Esophagus squamous epithelium (tissue), 5 donors: Measurements from ENCODE around the gene PNPLA2. TPM values are rescaled to one million over a fixed set of nuclear protein-coding genes. Genes with fewer than 3 reads are reported as not detected.

Experiments
- DNase-seq: peaks from one replicate; lab custom pipeline; 2025; lab: John Stamatoyannopoulos, UW
- H3K27ac ChIP-seq, 4 donors: fragments of 200-600 bp; sonication (generic); one replicate each; pipeline ENCODE4 v1.5.1; 2016 to 2019; ENCODE audit warnings: mild to moderate bottlenecking in 1 of 4
- H3K27me3 ChIP-seq, 4 donors: fragments of 200-600 bp; sonication (generic); 1 replicate in 3 of 4; 2 replicates in 1 of 4; pipeline versions ENCODE4 v1.5.1 to v1.6.0; 2017 to 2021; ENCODE audit warnings: antibody characterized with exemption in 1 of 4
- H3K36me3 ChIP-seq, 3 donors: fragments of 200-600 bp; sonication (generic); one replicate each; pipeline ENCODE4 v1.5.1; 2016 to 2019
- H3K4me1 ChIP-seq, 3 donors: fragments of 200-600 bp; sonication (generic); one replicate each; pipeline ENCODE4 v1.5.1; 2017 to 2019
- H3K4me3 ChIP-seq, 4 donors: fragments of 200-600 bp; sonication (generic); 1 replicate in 3 of 4; 2 replicates in 1 of 4; pipeline ENCODE4 v1.5.1; 2016 to 2019; ENCODE audit warnings: mild to moderate bottlenecking in 2 of 4, moderate library complexity in 1 of 4
- H3K9me3 ChIP-seq, 3 donors: fragments of 200-600 bp; sonication (generic); one replicate each; pipeline ENCODE4 v1.5.1; 2016 to 2019
- CTCF ChIP-seq, 6 experiments: fragments of 450-650 bp in 4 of 6; fragments of 200-600 bp in 2 of 6; sonication (generic) in 2 of 6; IDR thresholded peaks; one replicate each; pipeline ENCODE4 v1.5.1; 2016 to 2019; ENCODE audit warnings: antibody characterized with exemption in 6 of 6, mild to moderate bottlenecking in 4 of 6, moderate library complexity in 4 of 6
- POLR2A ChIP-seq, 4 donors: fragments of 450-650 bp; IDR thresholded peaks; one replicate each; pipeline ENCODE4 v1.6.1; 2017; ENCODE audit warnings: antibody characterized with exemption in 4 of 4, mild to moderate bottlenecking in 4 of 4, moderate library complexity in 3 of 4
- WGBS, 2 donors: methylation state at CpG; one replicate each; pipeline ENCODE4 v1.1.5; 2018; 5-methylcytosine and 5-hydroxymethylcytosine counted together
- intact Hi-C: fragments of 100-400 bp; cut with DNase I; formaldehyde crosslinking; loops from one replicate; pipeline ENCODE4 v1.15.0; 2022
- total RNA-seq, 4 donors: library from RNA; depleted of rRNA; stranded (reverse); fragments of >200 nt; gene quantifications; one replicate each; pipeline ENCODE4 v1.1.0, GENCODE V29; 2016
- donor health status: DM: yes; HTN: yes; CAD: no.

PNPLA2 gene
- total RNA-seq, 4 donors from 2014 or later, result 14.2 to 42.7 (median 26.0) TPM

GRCh38 chr11:861105-861479, 42.4 kb downstream of the PNPLA2 start:
- no peaks in the 10 kb centered on the region for H3K9me3 ChIP-seq
- peaks cover 11 to 50% (median 11%) of the 10 kb centered on the region in 3 donors for H3K4me1 ChIP-seq
- H3K27ac ChIP-seq, result no peak overlapping the region
- no peaks in the 10 kb centered on the region for H3K27me3 ChIP-seq
- intact Hi-C loops, result no loop called here
- no peak overlapping the region for H3K4me3 ChIP-seq
- WGBS, 2 donors, result 73 to 91% methylated on average over 2 to 12 of the region's 14 CpGs
- H3K36me3 ChIP-seq, result peaks cover 0 to 38% (median 7%) of the 10 kb centered on the region in 3 donors
- no peak for DNase-seq
- no peak for TF ChIP-seq POLR2A (IDR thresholded peaks at IDR 0.05)

GRCh38 chr11:862081-862661, 43.5 kb downstream of the PNPLA2 start:
- Histone ChIP-seq H3K4me3 (no peak overlapping the region), H3K4me1 (peaks cover 11 to 40% (median 11%) of the 10 kb centered on the region in 3 donors), H3K27ac (no peak overlapping the region), H3K27me3 (no peaks in the 10 kb centered on the region), H3K36me3 (peaks cover 0 to 49% (median 7%) of the 10 kb centered on the region in 3 donors), H3K9me3 (no peaks in the 10 kb centered on the region)
- TF ChIP-seq POLR2A (IDR thresholded peaks at IDR 0.05) (no peak), CTCF (IDR thresholded peaks at IDR 0.05) (no peak)
- 50 to 64% methylated on average over 1 to 4 of the region's 20 CpGs for WGBS, 2 donors
- DNase-seq, result no peak
- intact Hi-C loops, result no loop called here

GRCh38 chr11:862696-863022, 43.9 kb downstream of the PNPLA2 start:
- H3K36me3 ChIP-seq, result peaks cover 0 to 53% (median 7%) of the 10 kb centered on the region in 3 donors
- intact Hi-C loops, result no loop called here
- 90% methylated on average over 4 of the region's 12 CpGs; no CpG with 5 or more reads in 1 of the 2 donors for WGBS, 2 donors
- no peak for DNase-seq
- TF ChIP-seq POLR2A (IDR thresholded peaks at IDR 0.05) (no peak), CTCF (IDR thresholded peaks at IDR 0.05) (no peak)
- H3K4me3 ChIP-seq, result no peak overlapping the region
- no peaks in the 10 kb centered on the region for H3K9me3 ChIP-seq
- no peak overlapping the region for H3K27ac ChIP-seq
- no peaks in the 10 kb centered on the region for H3K27me3 ChIP-seq
- H3K4me1 ChIP-seq, result peaks cover 11 to 40% (median 11%) of the 10 kb centered on the region in 3 donors

DNA sequence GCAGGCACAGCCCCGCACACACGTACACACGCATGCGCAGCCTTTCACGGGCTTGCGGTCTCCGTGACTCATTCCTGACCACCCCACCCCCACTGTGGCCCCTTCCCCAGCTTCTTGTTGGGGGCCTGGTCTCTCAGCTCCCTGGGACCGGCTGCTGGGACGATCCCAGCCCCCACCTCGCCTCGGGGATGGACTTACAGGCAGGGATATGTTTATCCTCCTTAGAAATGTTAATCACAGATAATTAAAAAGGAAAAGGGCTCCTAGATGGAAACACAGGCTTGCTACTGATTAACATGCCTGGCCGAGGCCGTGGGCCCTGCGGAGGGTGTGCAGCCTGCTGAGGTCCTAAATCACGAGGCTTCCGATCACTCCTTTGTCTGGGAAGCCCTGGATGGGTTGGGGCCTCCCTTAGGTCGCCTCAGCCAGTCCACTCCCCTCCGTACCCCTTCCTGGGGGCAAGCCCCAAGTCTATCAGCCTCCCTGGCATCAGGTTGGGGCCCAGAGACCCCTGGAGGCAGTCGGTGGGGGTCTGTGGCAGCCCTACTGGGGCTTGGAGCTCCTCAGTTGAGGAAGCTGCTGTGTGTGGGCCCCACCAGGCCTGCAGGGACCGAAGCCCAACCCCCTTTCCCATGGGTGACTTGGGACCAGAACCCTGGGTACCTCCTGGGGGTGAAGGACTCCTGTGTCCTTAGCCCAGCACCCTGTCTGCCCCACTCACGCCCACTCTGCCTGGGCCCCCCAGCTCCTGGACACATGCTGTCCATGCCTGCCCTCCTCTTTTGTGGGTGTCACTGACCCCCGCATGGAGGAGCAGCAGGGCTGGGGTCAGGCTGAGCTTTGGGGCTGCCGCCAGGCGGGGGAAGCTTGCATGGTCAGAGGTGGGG, 44.6 kb downstream of the PNPLA2 start:
- intact Hi-C loops, result no loop called here
- Histone ChIP-seq H3K36me3 (peaks cover 0 to 53% (median 7%) of the 10 kb centered on the region in 3 donors), H3K27me3 (no peaks in the 10 kb centered on the region), H3K4me3 (no peak overlapping the region), H3K9me3 (no peaks in the 10 kb centered on the region), H3K27ac (no peak overlapping the region), H3K4me1 (peaks cover 11 to 34% (median 11%) of the 10 kb centered on the region in 3 donors)
- DNase-seq, result no peak
- 76 to 95% methylated on average over 3 to 10 of the region's 24 CpGs for WGBS, 2 donors
- no peak for TF ChIP-seq CTCF (IDR thresholded peaks at IDR 0.05)
- no peak for TF ChIP-seq POLR2A (IDR thresholded peaks at IDR 0.05)

GRCh38 chr11:863910-864827, 45.5 kb downstream of the PNPLA2 start:
- DNase-seq, result no peak
- no peak overlapping the region for H3K27ac ChIP-seq
- intact Hi-C loops, result no loop called here
- H3K4me1 ChIP-seq, result peaks cover 9 to 25% (median 11%) of the 10 kb centered on the region in 3 donors
- TF ChIP-seq CTCF (IDR thresholded peaks at IDR 0.05) (no peak), POLR2A (IDR thresholded peaks at IDR 0.05) (no peak)
- no peak overlapping the region for H3K4me3 ChIP-seq
- no peaks in the 10 kb centered on the region for H3K9me3 ChIP-seq
- no peaks in the 10 kb centered on the region for H3K27me3 ChIP-seq
- H3K36me3 ChIP-seq, result peaks cover 0 to 58% (median 7%) of the 10 kb centered on the region in 3 donors
- 87% methylated on average over 13 of the region's 31 CpGs; no CpG with 5 or more reads in 1 of the 2 donors for WGBS, 2 donors
